Measurements from ENCODE around the gene AVEN.

The AVEN gene

GRCh38 chr15:33980159-33980558 is 58.8 kb downstream of the AVEN start:
- no peak for DNase-seq

GRCh38 chr15:33975022-33975565 is 63.9 kb downstream of the AVEN start:
- DNase-seq: no peak

GRCh38 chr15:33971811-33972210 is 67.2 kb downstream of the AVEN start:
- DNase-seq: no peak

- no peak for DNase-seq
Measured at GRCh38 chr15:33968821-33969220, 70.2 kb downstream of the AVEN start.

GRCh38 chr15:33968224-33968623 is 70.8 kb downstream of the AVEN start, which contains the start of gene CHRM5:
TSS of gene CHRM5 (plus strand) at chr15:33968497. CDS start at chr15:34062718, 94,221 bp downstream.
- no peak for DNase-seq

- DNase-seq: no peak
Measured at GRCh38 chr15:33964665-33965040, 74.4 kb downstream of the AVEN start.

GRCh38 chr15:33963831-33964664 is 75.0 kb downstream of the AVEN start:
- no peak for DNase-seq

- no peak for DNase-seq
Measured at GRCh38 chr15:33960549-33960935, 78.5 kb downstream of the AVEN start.

GRCh38 chr15:33959844-33960548 is 79.0 kb downstream of the AVEN start:
- no peak for DNase-seq

- no peak for DNase-seq
Measured at GRCh38 chr15:33956397-33956796, 82.6 kb downstream of the AVEN start.

GRCh38 chr15:33955945-33956344 is 83.1 kb downstream of the AVEN start:
- DNase-seq: no peak

- DNase-seq: no peak
Measured at GRCh38 chr15:33946152-33946551, 92.9 kb downstream of the AVEN start.

GRCh38 chr15:33941279-33942063 is 97.5 kb downstream of the AVEN start:
- no peak for DNase-seq

GRCh38 chr15:33934921-33935320 is 104.1 kb downstream of the AVEN start:
- DNase-seq: no peak

GRCh38 chr15:33934396-33934795 is 104.6 kb downstream of the AVEN start:
- DNase-seq: no peak

GRCh38 chr15:33932734-33933133 is 106.3 kb downstream of the AVEN start:
- DNase-seq: no peak

- DNase-seq: no peak
Measured at GRCh38 chr15:33926260-33926659, 112.7 kb downstream of the AVEN start.

GRCh38 chr15:33923446-33923845 is 115.6 kb downstream of the AVEN start:
- no peak for DNase-seq

GRCh38 chr15:33915571-33916407 is 123.2 kb downstream of the AVEN start:
- no peak for DNase-seq

GRCh38 chr15:33913459-33913858 is 125.5 kb downstream of the AVEN start:
- DNase-seq: no peak

- no peak for DNase-seq
Measured at GRCh38 chr15:33912326-33912725, 126.7 kb downstream of the AVEN start.

GRCh38 chr15:33910741-33911140 is 128.3 kb downstream of the AVEN start:
- no peak for DNase-seq
